Immature natural killer cell (primary cell): ENCODE measurements around the gene LANCL3. TPM values are rescaled to one million over a fixed set of nuclear protein-coding genes. Genes with fewer than 3 reads are reported as not detected.
A peak's percentile ranks its signal among the peaks of the same experiment; 100 is the strongest.
"Not testable (repeated sequence)": the region's sequence is repeated elsewhere in the genome, so short reads cannot be mapped to it uniquely, and the experiment has no call there.

Experiments used
- DNase-seq, 3 donors: peaks; one replicate each; pipeline ENCODE4 v3.0.0; 2022; ENCODE audit warnings: mixed read lengths in 1 of 3
- H3K27ac Mint-ChIP-seq, 6 donors: one replicate each; pipeline ENCODE4 v1.8.0; 2020; ENCODE audit warnings: mixed read lengths in 6 of 6, mild to moderate bottlenecking in 5 of 6, inconsistent platforms in 4 of 6, moderate library complexity in 3 of 6
- H3K27me3 Mint-ChIP-seq, 3 donors: one replicate each; pipeline ENCODE4 v1.8.0; 2020 to 2021; ENCODE audit warnings: low read depth in 3 of 3, mild to moderate bottlenecking in 3 of 3, mixed read lengths in 3 of 3, moderate library complexity in 3 of 3, inconsistent platforms in 1 of 3
- H3K36me3 Mint-ChIP-seq, 3 donors: one replicate each; pipeline ENCODE4 v1.8.0; 2020; ENCODE audit warnings: mixed read lengths in 3 of 3, inconsistent platforms in 2 of 3, mild to moderate bottlenecking in 2 of 3
- H3K4me1 Mint-ChIP-seq, 2 donors: one replicate each; pipeline ENCODE4 v1.8.0; 2020; ENCODE audit warnings: inconsistent platforms in 2 of 2, mild to moderate bottlenecking in 2 of 2, mixed read lengths in 2 of 2, moderate library complexity in 1 of 2
- H3K4me3 Mint-ChIP-seq, 5 donors: one replicate each; pipeline ENCODE4 v1.8.0; 2020; ENCODE audit warnings: mild to moderate bottlenecking in 5 of 5, mixed read lengths in 5 of 5, inconsistent platforms in 3 of 5, moderate library complexity in 3 of 5
- H3K9me3 Mint-ChIP-seq, 6 donors: one replicate each; pipeline ENCODE4 v1.8.0; 2020; ENCODE audit warnings: mild to moderate bottlenecking in 6 of 6, mixed read lengths in 6 of 6, inconsistent platforms in 4 of 6, moderate library complexity in 3 of 6
- polyA plus RNA-seq, 3 donors: library from polyadenylated mRNA; unstranded; fragments of 300-500 nt; fragmentation: Illumina TruSeq; gene quantifications; one replicate each; pipeline ENCODE4 v1.2.3, GENCODE V29; 2021

The LANCL3 gene
- polyA plus RNA-seq, 3 donors from 2014 or later: 0.21 to 1.1 (median 1.0) TPM

DNA sequence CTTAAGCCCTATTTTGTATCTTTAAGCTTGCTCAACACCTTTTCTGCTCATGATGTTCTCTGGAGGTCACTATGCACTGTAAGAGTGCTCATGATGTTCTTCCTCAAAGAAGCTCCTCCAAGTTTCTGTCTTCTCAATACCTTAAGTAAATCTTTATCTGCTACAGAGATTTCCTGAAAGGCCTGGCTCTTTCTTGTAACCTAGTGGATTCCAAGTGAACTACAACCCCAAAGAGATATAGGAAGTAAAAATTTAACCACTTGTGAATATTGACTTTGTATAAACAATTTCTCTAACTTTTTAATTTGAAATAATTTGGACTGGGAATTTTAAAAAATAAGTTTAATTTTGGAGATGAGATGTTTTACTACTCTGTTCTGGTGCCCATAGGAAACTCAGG, 74.8 kb downstream of the LANCL3 start:
- no peak for DNase-seq
- no peak overlapping the region for H3K27ac Mint-ChIP-seq
- H3K27me3 Mint-ChIP-seq: peaks cover 0 to 3% (median 0%) of the 10 kb centered on the region in 3 donors
- no peaks in the 10 kb centered on the region for H3K4me1 Mint-ChIP-seq
- no peaks in the 10 kb centered on the region for H3K9me3 Mint-ChIP-seq
- peaks cover 0 to 5% (median 4%) of the 10 kb centered on the region in 3 donors for H3K36me3 Mint-ChIP-seq
- no peak overlapping the region for H3K4me3 Mint-ChIP-seq

DNA sequence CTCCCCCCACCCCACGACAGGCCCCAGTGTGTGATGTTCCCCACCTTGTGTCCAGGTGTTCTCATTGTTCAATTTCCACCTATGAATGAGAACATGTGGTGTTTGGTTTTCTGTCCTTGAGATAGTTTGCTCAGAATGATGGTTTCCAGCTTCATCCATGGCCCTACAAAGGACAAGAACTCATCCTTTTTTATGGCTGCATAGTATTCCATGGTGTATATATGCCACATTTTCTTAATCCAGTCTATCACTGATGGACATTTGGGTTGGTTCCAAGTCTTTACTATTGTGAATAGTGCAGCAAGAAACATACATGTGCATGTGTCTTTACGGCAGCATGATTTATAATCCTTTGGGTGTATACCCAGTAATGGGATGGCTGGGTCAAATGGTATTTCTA, 79.4 kb downstream of the LANCL3 start:
- H3K36me3 Mint-ChIP-seq, DNase-seq, H3K27me3 Mint-ChIP-seq, H3K4me1 Mint-ChIP-seq, H3K4me3 Mint-ChIP-seq, H3K27ac Mint-ChIP-seq, H3K9me3 Mint-ChIP-seq: not testable (repeated sequence)

- Mint-ChIP-seq H3K4me1 (peaks cover 4 to 6% of the 10 kb centered on the region in 2 donors), H3K27me3 (peaks cover 0 to 3% (median 2%) of the 10 kb centered on the region in 3 donors), H3K27ac (no peak overlapping the region), H3K36me3 (peaks cover 0 to 5% (median 4%) of the 10 kb centered on the region in 3 donors), H3K9me3 (peaks cover 0 to 2% (median 0%) of the 10 kb centered on the region in 6 donors), H3K4me3 (no peak overlapping the region)
- DNase-seq: no peak
These were observed 80.5 kb downstream of the LANCL3 start for GRCh38 chrX:37651921-37652452.

- Mint-ChIP-seq H3K9me3 (peaks cover 0 to 2% (median 0%) of the 10 kb centered on the region in 6 donors), H3K4me1 (peaks cover 4 to 6% of the 10 kb centered on the region in 2 donors), H3K4me3 (no peak overlapping the region), H3K36me3 (peaks cover 0 to 5% (median 4%) of the 10 kb centered on the region in 3 donors), H3K27ac (no peak overlapping the region), H3K27me3 (peaks cover 0 to 3% (median 2%) of the 10 kb centered on the region in 3 donors)
- DNase-seq: no peak
These were observed 81.2 kb downstream of the LANCL3 start for GRCh38 chrX:37652589-37653231.

DNA sequence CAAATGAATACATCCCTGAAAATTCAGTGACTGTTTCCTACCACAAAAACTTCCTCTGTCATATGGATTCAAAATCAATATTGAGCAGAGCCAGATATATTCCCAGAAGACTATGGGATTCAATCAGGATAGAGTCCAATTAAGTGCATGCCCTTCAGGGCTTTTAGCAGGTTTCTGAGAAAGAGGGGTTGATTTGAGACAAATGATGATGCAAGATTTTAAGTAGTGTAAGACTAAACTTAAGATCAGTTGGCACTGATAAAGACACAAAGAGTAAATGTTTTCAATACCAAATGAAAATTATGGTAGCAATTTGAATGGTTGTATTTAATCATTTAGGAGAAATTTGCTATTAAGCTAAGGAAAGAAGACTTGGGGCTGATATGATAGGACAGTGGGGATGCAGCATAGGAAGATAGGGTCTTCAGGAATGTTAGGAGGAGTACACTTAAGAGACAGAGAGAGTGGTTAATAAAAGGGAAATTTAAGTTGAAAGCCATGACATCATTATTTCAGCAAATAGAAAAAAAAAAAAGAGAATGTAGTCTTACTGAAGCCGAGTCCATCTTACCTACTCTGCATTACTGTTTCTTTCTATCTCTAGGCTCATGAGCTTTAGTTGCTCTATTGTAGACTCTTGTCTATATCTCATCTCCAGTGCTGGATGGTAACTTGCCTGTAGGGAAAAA, 82.1 kb downstream of the LANCL3 start:
- H3K36me3 Mint-ChIP-seq: peaks cover 0 to 2% (median 2%) of the 10 kb centered on the region in 3 donors
- no peak for DNase-seq
- peak overlapping the region in 1 of 6 donors; percentile 39 for H3K27ac Mint-ChIP-seq
- H3K4me1 Mint-ChIP-seq: peaks cover 4 to 6% of the 10 kb centered on the region in 2 donors
- H3K4me3 Mint-ChIP-seq: no peak overlapping the region
- peaks cover 0 to 3% (median 2%) of the 10 kb centered on the region in 3 donors for H3K27me3 Mint-ChIP-seq
- peaks cover 0 to 2% (median 0%) of the 10 kb centered on the region in 6 donors for H3K9me3 Mint-ChIP-seq

- Mint-ChIP-seq H3K9me3 (peaks cover 0 to 1% (median 0%) of the 10 kb centered on the region in 6 donors), H3K27me3 (peaks cover 0 to 3% (median 0%) of the 10 kb centered on the region in 3 donors), H3K36me3 (peaks cover 0 to 3% (median 0%) of the 10 kb centered on the region in 3 donors), H3K4me1 (no peaks in the 10 kb centered on the region), H3K4me3 (no peak overlapping the region), H3K27ac (no peak overlapping the region)
- DNase-seq: no peak
These were observed 87.0 kb downstream of the LANCL3 start for GRCh38 chrX:37658343-37659030.

GRCh38 chrX:37659047-37659446, 87.6 kb downstream of the LANCL3 start:
- DNase-seq: no peak
- Mint-ChIP-seq H3K4me3 (no peak overlapping the region), H3K4me1 (no peaks in the 10 kb centered on the region), H3K36me3 (peaks cover 0 to 3% (median 0%) of the 10 kb centered on the region in 3 donors), H3K27me3 (peaks cover 0 to 3% (median 0%) of the 10 kb centered on the region in 3 donors), H3K9me3 (no peaks in the 10 kb centered on the region), H3K27ac (no peak overlapping the region)

- Mint-ChIP-seq H3K27me3 (peaks cover 0 to 3% (median 2%) of the 10 kb centered on the region in 3 donors), H3K4me1 (no peaks in the 10 kb centered on the region), H3K4me3 (no peak overlapping the region), H3K36me3 (peaks cover 0 to 9% (median 8%) of the 10 kb centered on the region in 3 donors), H3K9me3 (no peaks in the 10 kb centered on the region), H3K27ac (no peak overlapping the region)
- DNase-seq: no peak
These were observed 90.7 kb downstream of the LANCL3 start for GRCh38 chrX:37662181-37662580.

DNA sequence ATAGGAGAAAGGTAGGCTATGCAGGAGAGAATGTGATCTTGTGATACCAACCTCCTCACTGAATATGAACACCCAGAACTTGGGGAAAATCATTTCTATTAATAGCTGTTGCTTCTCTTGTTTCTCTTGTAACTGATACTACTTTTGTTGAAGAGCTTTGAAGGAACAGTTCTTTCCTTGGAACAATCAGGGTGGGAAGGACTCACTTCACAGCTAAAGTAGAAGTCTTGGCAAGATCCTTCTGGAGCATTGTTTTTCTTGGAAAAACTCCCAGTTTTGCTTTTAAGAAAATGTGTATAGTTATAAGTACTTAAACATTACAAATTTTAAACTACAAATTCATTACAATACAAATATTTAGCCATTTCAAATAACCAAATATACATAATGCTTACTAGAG, 95.1 kb downstream of the LANCL3 start:
- Mint-ChIP-seq H3K36me3 (peaks cover 0 to 9% (median 8%) of the 10 kb centered on the region in 3 donors), H3K9me3 (no peaks in the 10 kb centered on the region), H3K4me1 (no peaks in the 10 kb centered on the region), H3K27me3 (peaks cover 0 to 3% (median 2%) of the 10 kb centered on the region in 3 donors), H3K27ac (no peak overlapping the region), H3K4me3 (no peak overlapping the region)
- no peak for DNase-seq

- Mint-ChIP-seq H3K27me3 (peaks cover 1 to 4% (median 2%) of the 10 kb centered on the region in 3 donors), H3K36me3 (peaks cover 0 to 9% (median 8%) of the 10 kb centered on the region in 3 donors), H3K27ac (no peak overlapping the region), H3K4me3 (no peak overlapping the region), H3K9me3 (no peaks in the 10 kb centered on the region), H3K4me1 (no peaks in the 10 kb centered on the region)
- no peak for DNase-seq
These were observed 95.7 kb downstream of the LANCL3 start for GRCh38 chrX:37667141-37667540.

DNA sequence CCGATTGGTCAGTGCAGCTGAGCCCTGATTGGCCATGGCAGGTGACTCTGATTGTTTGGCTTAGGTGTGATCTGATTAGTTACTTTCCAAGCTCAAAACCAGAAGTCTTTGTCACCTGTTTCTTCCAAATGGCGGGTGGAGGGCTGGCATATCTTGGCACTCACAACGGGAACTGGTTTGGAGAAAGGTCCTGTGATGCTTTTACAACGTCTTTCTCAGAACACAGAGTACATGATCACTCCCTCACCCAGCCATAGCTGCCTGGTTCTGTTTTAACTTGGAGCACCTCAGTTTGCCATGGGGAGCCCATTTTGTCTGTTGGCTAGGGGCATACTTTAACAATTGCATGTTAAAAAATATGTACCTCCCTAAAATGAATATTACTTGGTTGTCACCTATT, 101.1 kb downstream of the LANCL3 start:
- H3K27me3 Mint-ChIP-seq: peaks cover 0 to 5% (median 4%) of the 10 kb centered on the region in 3 donors
- no peak overlapping the region for H3K27ac Mint-ChIP-seq
- no peak overlapping the region for H3K4me3 Mint-ChIP-seq
- H3K36me3 Mint-ChIP-seq: peaks cover 0 to 4% (median 0%) of the 10 kb centered on the region in 3 donors
- H3K4me1 Mint-ChIP-seq: no peaks in the 10 kb centered on the region
- no peak for DNase-seq
- H3K9me3 Mint-ChIP-seq: no peaks in the 10 kb centered on the region

GRCh38 chrX:37676811-37677210, 105.3 kb downstream of the LANCL3 start:
- Mint-ChIP-seq H3K27ac (no peak overlapping the region), H3K27me3 (peaks cover 0 to 8% (median 4%) of the 10 kb centered on the region in 3 donors), H3K36me3 (peaks cover 0 to 4% (median 0%) of the 10 kb centered on the region in 3 donors), H3K9me3 (no peaks in the 10 kb centered on the region), H3K4me1 (no peaks in the 10 kb centered on the region), H3K4me3 (no peak overlapping the region)
- no peak for DNase-seq

DNA sequence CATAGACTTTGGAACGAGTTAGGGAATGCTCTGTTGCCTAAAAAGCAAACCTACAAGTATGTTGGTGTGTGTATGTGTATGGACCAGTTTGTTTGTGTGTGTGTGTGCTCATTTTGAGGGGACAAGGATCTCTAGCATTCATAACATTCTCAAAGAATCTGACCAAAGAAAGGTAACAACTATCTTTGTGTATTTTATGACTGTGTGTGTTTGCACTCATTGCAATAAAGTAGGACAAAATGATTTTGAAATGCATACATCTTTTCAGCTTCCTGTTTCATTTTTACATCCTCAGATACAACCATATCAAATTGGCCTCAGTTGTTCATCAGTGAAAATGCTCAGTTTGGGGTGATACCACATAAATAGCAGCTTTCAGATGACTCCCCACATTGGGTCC, 105.8 kb downstream of the LANCL3 start:
- H3K9me3 Mint-ChIP-seq: no peaks in the 10 kb centered on the region
- H3K27ac Mint-ChIP-seq: no peak overlapping the region
- H3K27me3 Mint-ChIP-seq: peaks cover 0 to 6% (median 2%) of the 10 kb centered on the region in 3 donors
- H3K4me1 Mint-ChIP-seq: no peaks in the 10 kb centered on the region
- no peak overlapping the region for H3K4me3 Mint-ChIP-seq
- no peak for DNase-seq
- H3K36me3 Mint-ChIP-seq: peaks cover 0 to 4% (median 0%) of the 10 kb centered on the region in 3 donors
